ENCODE measurements around the gene RAP1GAP2. TPM values are rescaled to one million over a fixed set of nuclear protein-coding genes. Genes with fewer than 3 reads are reported as not detected.
A peak's percentile ranks its signal among the peaks of the same experiment; 100 is the strongest.

RAP1GAP2 gene
- total and polyA plus RNA-seq, 2 experiments from 2014 or later = 0.74 to 3.8 TPM

GRCh38 chr17:2902546-2902945, 106.3 kb downstream of the RAP1GAP2 start:
- TF ChIP-seq EZH2phosphoT487 (IDR thresholded peaks at IDR 0.05; ENCODE audit: insufficient read depth, low read depth) = no peak
- no peak for TF ChIP-seq EZH2 (IDR thresholded peaks at IDR 0.05; ENCODE audit: insufficient read depth, poor library complexity, severe bottlenecking)
- Histone ChIP-seq H3K4me2 (ENCODE audit: unreplicated experiment) (no peak overlapping the region), H3K36me3 (ENCODE audit: low read depth) (no peaks in the 10 kb centered on the region), H3K9me2 (ENCODE audit: insufficient read depth) (no peaks in the 10 kb centered on the region), H3K4me3 (no peak overlapping the region), H3F3A (ENCODE audit: insufficient read depth) (no peaks in the 10 kb centered on the region), H3K27ac (no peak overlapping the region), H3K27me3 (replicated peaks; ENCODE audit: insufficient read depth) (no peaks in the 10 kb centered on the region), H3K9ac (no peak overlapping the region), H2AFZ (no peak overlapping the region), H3K4me1 (ENCODE audit: insufficient read depth) (no peaks in the 10 kb centered on the region), H3K79me2 (ENCODE audit: insufficient read depth) (no peaks in the 10 kb centered on the region), H4K20me1 (ENCODE audit: insufficient read depth) (no peaks in the 10 kb centered on the region), H3K9me3 (ENCODE audit: low read depth) (no peaks in the 10 kb centered on the region)
- no peak for DNase-seq
- WGBS, 2 experiments (ENCODE audit: low coverage in 1 of 2, low lambda C conversion rate in 2 of 2, missing lambda C conversion rate in 2 of 2) = 85 to 95% methylated on average over 9 of the region's 9 CpGs
- in situ Hi-C loops (cut with MboI) = no loop called here

- no peak for TF ChIP-seq EZH2phosphoT487 (IDR thresholded peaks at IDR 0.05; ENCODE audit: insufficient read depth, low read depth)
- no peak for TF ChIP-seq EZH2 (IDR thresholded peaks at IDR 0.05; ENCODE audit: insufficient read depth, poor library complexity, severe bottlenecking)
- Histone ChIP-seq H3K4me3 (no peak overlapping the region), H2AFZ (no peak overlapping the region), H3K9ac (no peak overlapping the region), H3K9me2 (ENCODE audit: insufficient read depth) (no peaks in the 10 kb centered on the region), H3K27me3 (replicated peaks; ENCODE audit: insufficient read depth) (no peaks in the 10 kb centered on the region), H3K9me3 (ENCODE audit: low read depth) (no peaks in the 10 kb centered on the region), H3K79me2 (ENCODE audit: insufficient read depth) (no peaks in the 10 kb centered on the region), H3K36me3 (ENCODE audit: low read depth) (no peaks in the 10 kb centered on the region), H4K20me1 (ENCODE audit: insufficient read depth) (no peaks in the 10 kb centered on the region), H3K4me1 (ENCODE audit: insufficient read depth) (no peaks in the 10 kb centered on the region), H3F3A (ENCODE audit: insufficient read depth) (no peaks in the 10 kb centered on the region), H3K27ac (no peak overlapping the region), H3K4me2 (ENCODE audit: unreplicated experiment) (no peak overlapping the region)
- in situ Hi-C loops (cut with MboI) = no loop called here
- DNase-seq = no peak
- WGBS, 2 experiments (ENCODE audit: low coverage in 1 of 2, low lambda C conversion rate in 2 of 2, missing lambda C conversion rate in 2 of 2) = 88 to 89% methylated on average over 6 to 8 of the region's 8 CpGs
These were observed 107.1 kb downstream of the RAP1GAP2 start for GRCh38 chr17:2903193-2903974.

- Histone ChIP-seq H3K9ac (no peak overlapping the region), H3K27me3 (replicated peaks; ENCODE audit: insufficient read depth) (no peaks in the 10 kb centered on the region), H3K4me1 (ENCODE audit: insufficient read depth) (no peaks in the 10 kb centered on the region), H4K20me1 (ENCODE audit: insufficient read depth) (no peaks in the 10 kb centered on the region), H3F3A (ENCODE audit: insufficient read depth) (no peaks in the 10 kb centered on the region), H3K79me2 (ENCODE audit: insufficient read depth) (no peaks in the 10 kb centered on the region), H3K4me3 (no peak overlapping the region), H3K9me2 (ENCODE audit: insufficient read depth) (no peaks in the 10 kb centered on the region), H2AFZ (no peak overlapping the region), H3K4me2 (ENCODE audit: unreplicated experiment) (no peak overlapping the region), H3K36me3 (ENCODE audit: low read depth) (no peaks in the 10 kb centered on the region), H3K27ac (no peak overlapping the region), H3K9me3 (ENCODE audit: low read depth) (no peaks in the 10 kb centered on the region)
- TF ChIP-seq EZH2phosphoT487 (IDR thresholded peaks at IDR 0.05; ENCODE audit: insufficient read depth, low read depth) (no peak), EZH2 (IDR thresholded peaks at IDR 0.05; ENCODE audit: insufficient read depth, poor library complexity, severe bottlenecking) (no peak)
- WGBS, 2 experiments (ENCODE audit: low coverage in 1 of 2, low lambda C conversion rate in 2 of 2, missing lambda C conversion rate in 2 of 2) = 10 to 11% methylated on average over 12 to 15 of the region's 16 CpGs
- DNase-seq = peak; percentile 58
- in situ Hi-C loops (cut with MboI) = no loop called here
These were observed 107.9 kb downstream of the RAP1GAP2 start for GRCh38 chr17:2904135-2904534.

GRCh38 chr17:2905269-2905668, 109.0 kb downstream of the RAP1GAP2 start:
- 87 to 91% methylated on average over 13 of the region's 13 CpGs for WGBS, 2 experiments (ENCODE audit: low coverage in 1 of 2, low lambda C conversion rate in 2 of 2, missing lambda C conversion rate in 2 of 2)
- in situ Hi-C loops (cut with MboI) = no loop called here
- TF ChIP-seq EZH2phosphoT487 (IDR thresholded peaks at IDR 0.05; ENCODE audit: insufficient read depth, low read depth) (no peak), EZH2 (IDR thresholded peaks at IDR 0.05; ENCODE audit: insufficient read depth, poor library complexity, severe bottlenecking) (no peak)

More at GRCh38 chr17:2905269-2905668, 109.0 kb downstream of the RAP1GAP2 start:
- no peaks in the 10 kb centered on the region for H3K9me2 ChIP-seq (ENCODE audit: insufficient read depth)
- H4K20me1 ChIP-seq (ENCODE audit: insufficient read depth) = no peaks in the 10 kb centered on the region
- no peak overlapping the region for H2AFZ ChIP-seq
- DNase-seq = no peak
- no peak overlapping the region for H3K27ac ChIP-seq
- no peaks in the 10 kb centered on the region for H3F3A ChIP-seq (ENCODE audit: insufficient read depth)
- no peak overlapping the region for H3K4me3 ChIP-seq
- H3K4me2 ChIP-seq (ENCODE audit: unreplicated experiment) = no peak overlapping the region
- no peak overlapping the region for H3K9ac ChIP-seq
- no peaks in the 10 kb centered on the region for H3K9me3 ChIP-seq (ENCODE audit: low read depth)
- no peaks in the 10 kb centered on the region for H3K4me1 ChIP-seq (ENCODE audit: insufficient read depth)
- H3K36me3 ChIP-seq (ENCODE audit: low read depth) = no peaks in the 10 kb centered on the region
- no peaks in the 10 kb centered on the region for H3K27me3 ChIP-seq (replicated peaks; ENCODE audit: insufficient read depth)
- H3K79me2 ChIP-seq (ENCODE audit: insufficient read depth) = no peaks in the 10 kb centered on the region
